ENCODE data around the gene FOXN3. TPM values are rescaled to one million over a fixed set of nuclear protein-coding genes. Genes with fewer than 3 reads are reported as not detected.

Gene FOXN3
- total RNA-seq, 1 experiment from 2014 or later = 125 TPM

GRCh38 chr14:89136587-89136986 is 280.4 kb downstream of the FOXN3 start:
- Histone ChIP-seq H2BK5ac (ENCODE audit: insufficient read length, low read length) (no peak overlapping the region), H3K14ac (ENCODE audit: insufficient read depth, low read length) (no peak overlapping the region), H3K23ac (ENCODE audit: insufficient read length, low read depth, low read length) (no peak overlapping the region), H2BK12ac (ENCODE audit: insufficient read length, low read depth, low read length) (no peak overlapping the region), H2BK20ac (ENCODE audit: low read depth, low read length, poor library complexity, severe bottlenecking) (no peak overlapping the region), H2AK5ac (ENCODE audit: insufficient read length, low read length) (no peak overlapping the region), H3K23me2 (ENCODE audit: insufficient read length, low read depth, low read length, poor library complexity, severe bottlenecking) (no peaks in the 10 kb centered on the region), H4K20me1 (ENCODE audit: control insufficient read depth, insufficient read depth, insufficient read length) (no peaks in the 10 kb centered on the region), H3K4me1 (ENCODE audit: insufficient read depth, low read length) (peaks cover 9% of the 10 kb centered on the region; the same call in 1 of the 2 replicates), H3K79me1 (ENCODE audit: insufficient read depth, low read depth, low read length, poor library complexity, severe bottlenecking) (no peaks in the 10 kb centered on the region), H3K56ac (ENCODE audit: insufficient read length, low read depth, low read length) (no peak overlapping the region), H2AFZ (ENCODE audit: low read length) (no peak overlapping the region), H2BK120ac (ENCODE audit: low read depth, low read length, poor library complexity, severe bottlenecking) (no peak overlapping the region), H3K4ac (ENCODE audit: low read depth, low read length) (no peak overlapping the region), H3T11ph (ENCODE audit: low read length) (no peak overlapping the region), H4K5ac (ENCODE audit: insufficient read length, low read depth, low read length) (no peak overlapping the region), H3K9me3 (ENCODE audit: control insufficient read depth, low read depth, low read length) (no peaks in the 10 kb centered on the region), H3K9ac (ENCODE audit: extremely low read depth, insufficient read length, low read length) (no peak overlapping the region), H3K79me2 (ENCODE audit: insufficient read depth, low read length) (no peaks in the 10 kb centered on the region), H2BK15ac (ENCODE audit: low read depth, low read length) (no peak overlapping the region), H4K8ac (replicated peaks; ENCODE audit: insufficient read length, low read depth, low read length) (no peak overlapping the region), H3K4me2 (ENCODE audit: insufficient read depth, insufficient read length, low read length) (no peak overlapping the region), H3K18ac (ENCODE audit: insufficient read length, low read depth, low read length) (no peak overlapping the region), H3K27me3 (ENCODE audit: insufficient read depth, low read length) (no peaks in the 10 kb centered on the region), H4K91ac (ENCODE audit: insufficient read length, low read depth, low read length) (no peak overlapping the region), H3K27ac (ENCODE audit: insufficient read length, low read depth, low read length) (no peak overlapping the region)
- Mint-ChIP-seq H3K4me3 (no peak overlapping the region), H3K4me1 (peaks cover 27 to 28% of the 10 kb centered on the region in 2 experiments), H3K27me3 (ENCODE audit: low read depth) (peaks cover 9% of the 10 kb centered on the region), H3K27ac (no peak overlapping the region), H3K36me3 (ENCODE audit: insufficient read depth in 1 of 3, low read depth in 3 of 3) (peaks cover 0 to 7% (median 5%) of the 10 kb centered on the region in 3 experiments; a peak in 4 of 7 replicates), H3K9me3 (peaks cover 10 to 12% of the 10 kb centered on the region in 2 experiments; a peak in 4 of 5 replicates)
- TF ChIP-seq CTCF (conservative IDR thresholded peaks at IDR 0.05) = no peak
- DNase-seq = no peak
- no CpG with 5 or more reads among the region's 3 CpGs for WGBS (ENCODE audit: extremely low coverage, insufficient read length, low lambda C conversion rate)
